Neural cell (in vitro differentiated cells): Measurements from ENCODE around the gene VAMP8. TPM values are rescaled to one million over a fixed set of nuclear protein-coding genes. Genes with fewer than 3 reads are reported as not detected.

ENCODE experiments used
- H2AFZ ChIP-seq: fragments of 200-600, 300-800 bp; sonication (generic), shearing (Covaris generic); 2 replicates; pipeline ENCODE4 v1.6.0; 2014; ENCODE audit warnings: low read depth, mild to moderate bottlenecking, antibody characterized with exemption, low read length, moderate library complexity
- H3F3A ChIP-seq: fragments of 200-600 bp; shearing (Covaris generic); 2 replicates; pipeline ENCODE4 v1.6.1; 2016; ENCODE audit warnings: mild to moderate bottlenecking, moderate library complexity, mixed read lengths, antibody characterized with exemption, low read length; ENCODE audit not compliant: insufficient read depth, poor library complexity, severe bottlenecking
- H3K27ac ChIP-seq: fragments of 200-600, 300-800 bp; sonication (generic), shearing (Covaris generic); 2 replicates; pipeline ENCODE4 v1.5.1; 2014; ENCODE audit warnings: mild to moderate bottlenecking, low read length, moderate library complexity
- H3K27me3 ChIP-seq: fragments of 300-800, 200-600 bp; sonication (generic), shearing (Covaris generic); 2 replicates; pipeline ENCODE4 v1.6.0; 2014; ENCODE audit warnings: mild to moderate bottlenecking, low read depth, low read length, moderate library complexity; ENCODE audit not compliant: insufficient read depth
- H3K36me3 ChIP-seq: fragments of 300-800, 200-600 bp; sonication (generic), shearing (Covaris generic); 2 replicates; pipeline ENCODE4 v1.5.1; 2014; ENCODE audit warnings: mild to moderate bottlenecking, antibody characterized with exemption, low read length, moderate library complexity; ENCODE audit not compliant: insufficient read depth
- H3K4me2 ChIP-seq: fragments of 300-800, 200-600 bp; sonication (generic), shearing (Covaris generic); 2 replicates; pipeline ENCODE4 v1.6.0; 2014; ENCODE audit warnings: mild to moderate bottlenecking, low read length
- H3K4me3 ChIP-seq: fragments of 300-800, 200-600 bp; sonication (generic), shearing (Covaris generic); 2 replicates; pipeline ENCODE4 v1.5.1; 2014; ENCODE audit warnings: mild to moderate bottlenecking, low read length, moderate library complexity
- H3K79me2 ChIP-seq: fragments of 200-600 bp; shearing (Covaris generic); replicated peaks from 2 replicates; pipeline ENCODE4 v1.6.0; 2014; ENCODE audit warnings: mild to moderate bottlenecking, low read length, moderate library complexity; ENCODE audit not compliant: insufficient read depth
- H3K9ac ChIP-seq: fragments of 300-800, 200-600 bp; sonication (generic), shearing (Covaris generic); 2 replicates; pipeline ENCODE4 v1.6.1; 2016; ENCODE audit warnings: mild to moderate bottlenecking, low read length, mixed read lengths
- H3K9me2 ChIP-seq: fragments of 200-600 bp; shearing (Covaris generic); 2 replicates; pipeline ENCODE4 v1.6.1; 2016; ENCODE audit warnings: mild to moderate bottlenecking, low read length, mixed read lengths; ENCODE audit not compliant: insufficient read depth
- H3K9me3 ChIP-seq: fragments of 200-600, 300-800 bp; sonication (generic), shearing (Covaris generic); 2 replicates; pipeline ENCODE4 v1.6.1; 2016; ENCODE audit warnings: mild to moderate bottlenecking, mixed run types, low read length, moderate library complexity, mixed read lengths
- H4K20me1 ChIP-seq: fragments of 200-600 bp; shearing (Covaris generic); 2 replicates; pipeline ENCODE4 v1.6.1; 2016; ENCODE audit warnings: mild to moderate bottlenecking, mixed run types; ENCODE audit not compliant: insufficient read depth
- CTCF ChIP-seq: fragments of 450-650 bp; IDR thresholded peaks from 2 replicates; pipeline ENCODE4 v1.5.1; 2014; ENCODE audit warnings: antibody characterized with exemption, mild to moderate bottlenecking, moderate library complexity; ENCODE audit not compliant: poor library complexity, severe bottlenecking
- EP300 ChIP-seq: fragments of 450-650 bp; conservative IDR thresholded peaks from 2 replicates; pipeline ENCODE4 v1.6.1; 2014; ENCODE audit warnings: antibody characterized with exemption, mild to moderate bottlenecking, moderate library complexity; ENCODE audit not compliant: poor library complexity, severe bottlenecking
- EZH2 ChIP-seq: fragments of 200-600, 300-800 bp; shearing (Covaris generic), sonication (generic); IDR thresholded peaks from 2 replicates; pipeline ENCODE4 v1.6.1; 2014; ENCODE audit warnings: antibody characterized with exemption, low read length, borderline replicate concordance, mild to moderate bottlenecking; ENCODE audit not compliant: insufficient read depth, poor library complexity, severe bottlenecking
- MXI1 ChIP-seq: fragments of 450-650 bp; conservative IDR thresholded peaks from 2 replicates; pipeline ENCODE4 v1.6.1; 2014; ENCODE audit warnings: antibody characterized with exemption, mild to moderate bottlenecking; ENCODE audit not compliant: poor library complexity, severe bottlenecking
- POLR2AphosphoS5 ChIP-seq: IDR thresholded peaks from 2 replicates; pipeline ENCODE4 v1.6.1; 2012
- RAD21 ChIP-seq: fragments of 450-650 bp; conservative IDR thresholded peaks from 2 replicates; pipeline ENCODE4 v1.6.1; 2014; ENCODE audit warnings: antibody characterized with exemption, mild to moderate bottlenecking, moderate library complexity
- REST ChIP-seq: IDR thresholded peaks from 2 replicates; pipeline ENCODE4 v1.6.1; 2012; ENCODE audit warnings: borderline replicate concordance
- SMC3 ChIP-seq: fragments of 450-650 bp; conservative IDR thresholded peaks from 2 replicates; pipeline ENCODE4 v1.6.1; 2014; ENCODE audit warnings: antibody characterized with exemption, mild to moderate bottlenecking, moderate library complexity; ENCODE audit not compliant: poor library complexity
- TAF1 ChIP-seq: IDR thresholded peaks from 2 replicates; pipeline ENCODE4 v1.6.1; 2012; ENCODE audit warnings: low read depth
- polyA plus RNA-seq: library from polyadenylated mRNA; depleted of rRNA; stranded (reverse); fragments of >200 nt; gene quantifications from 2 replicates; pipeline ENCODE4 v1.2.3, GENCODE V29; 2014

Gene VAMP8
- polyA plus RNA-seq, 1 donor from 2014 or later = not detected

- TF ChIP-seq EP300 = peak; percentile 34
These were observed 39.5 kb upstream of the VAMP8 start (continued) for GRCh38 chr2:85537600-85538506.

GRCh38 chr2:85538507-85539360, 38.7 kb upstream of the VAMP8 start, which contains the start of gene MAT2A:
TSS of gene MAT2A (plus strand) at chr2:85539168. CDS start at chr2:85539288, 120 bp downstream.
- H3K79me2 ChIP-seq = peaks cover 39% of the 10 kb centered on the region
- H3K9me2 ChIP-seq = no peaks in the 10 kb centered on the region
- peak within 1 kb of the TSS; percentile 74 for H2AFZ ChIP-seq
- peak within 1 kb of the TSS; percentile 91 for H3K4me3 ChIP-seq
- H3F3A ChIP-seq = peaks cover 6% of the 10 kb centered on the region
- no peaks in the 10 kb centered on the region for H3K9me3 ChIP-seq
- peak within 1 kb of the TSS; percentile 87 for H3K4me2 ChIP-seq
- H3K27ac ChIP-seq = peak within 1 kb of the TSS; percentile 98
- H4K20me1 ChIP-seq = peaks cover 23% of the 10 kb centered on the region
- no peaks in the 10 kb centered on the region for H3K27me3 ChIP-seq
- H3K36me3 ChIP-seq = peaks cover 15% of the 10 kb centered on the region
- H3K9ac ChIP-seq = peak within 1 kb of the TSS; percentile 99
- peak; percentile 75 for TF ChIP-seq SMC3
- TF ChIP-seq MXI1 = no peak
- no peak for TF ChIP-seq EZH2
- peak; percentile 75 for TF ChIP-seq EP300
- peak; percentile 74 for TF ChIP-seq REST
- TF ChIP-seq RAD21 = peak; percentile 67
- TF ChIP-seq POLR2AphosphoS5 = peak; percentile 97
- TF ChIP-seq TAF1 = peak; percentile 93
- TF ChIP-seq CTCF = peak; percentile 95
